Hepatocyte (in vitro differentiated cells): ENCODE measurements around the gene HMGXB4.

Experiments used
- CTCF ChIP-seq: fragments of 200-600 bp; sonication (generic); IDR thresholded peaks from 2 replicates; pipeline ENCODE4 v1.5.1; 2016; ENCODE audit warnings: antibody characterized with exemption, mild to moderate bottlenecking; ENCODE audit not compliant: poor library complexity
- EZH2 ChIP-seq: fragments of 200-600 bp; sonication (generic); IDR thresholded peaks from 2 replicates; pipeline ENCODE4 v1.6.1; 2016; ENCODE audit warnings: antibody characterized with exemption, mild to moderate bottlenecking, borderline replicate concordance
- EZH2phosphoT487 ChIP-seq: fragments of 200-600 bp; sonication (generic); IDR thresholded peaks from one replicate; pipeline ENCODE4 v1.6.1; 2018; ENCODE audit warnings: antibody characterized with exemption, mild to moderate bottlenecking, low read depth, moderate library complexity; ENCODE audit not compliant: unreplicated experiment, severe bottlenecking

- TF ChIP-seq CTCF (no peak), EZH2phosphoT487 (no peak), EZH2 (no peak)
Measured at GRCh38 chr22:35274154-35274871, 17.0 kb downstream of the HMGXB4 start.
